Stromal cell of bone marrow (primary cell): ENCODE results near the gene RUNX1.
A peak's percentile ranks its signal among the peaks of the same experiment; 100 is the strongest.

Experiments used
- DNase-seq: peaks from one replicate; pipeline ENCODE4 v3.0.0-alpha.2; 2012; ENCODE audit warnings: low read depth

Gene RUNX1

DNA sequence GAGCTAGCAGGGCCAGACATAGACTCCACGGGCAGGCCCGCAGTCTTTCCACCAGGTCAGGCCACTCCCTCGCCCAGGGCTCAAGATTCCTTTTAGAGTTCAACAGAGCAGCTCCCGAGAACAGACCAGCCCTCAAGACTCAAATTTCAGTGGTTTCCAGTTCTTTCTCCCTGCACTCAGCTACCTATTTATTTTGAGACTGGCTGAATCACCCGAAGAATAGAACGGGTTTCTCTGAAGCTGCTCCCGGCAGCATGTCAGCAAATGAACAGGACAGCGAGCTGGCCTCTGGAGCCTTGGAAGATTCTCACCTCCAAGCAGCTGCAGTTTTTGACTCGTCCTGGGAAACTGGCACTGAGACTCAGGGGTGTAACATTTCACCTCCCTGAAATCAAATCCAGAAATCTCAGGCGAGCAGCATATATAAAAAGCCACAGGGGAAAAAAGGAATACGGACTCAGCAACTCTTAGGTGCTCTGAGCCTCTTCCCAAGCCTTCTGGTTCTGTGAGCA lies 202.4 kb downstream of the RUNX1 start:
- peak; percentile 55 for DNase-seq

DNA sequence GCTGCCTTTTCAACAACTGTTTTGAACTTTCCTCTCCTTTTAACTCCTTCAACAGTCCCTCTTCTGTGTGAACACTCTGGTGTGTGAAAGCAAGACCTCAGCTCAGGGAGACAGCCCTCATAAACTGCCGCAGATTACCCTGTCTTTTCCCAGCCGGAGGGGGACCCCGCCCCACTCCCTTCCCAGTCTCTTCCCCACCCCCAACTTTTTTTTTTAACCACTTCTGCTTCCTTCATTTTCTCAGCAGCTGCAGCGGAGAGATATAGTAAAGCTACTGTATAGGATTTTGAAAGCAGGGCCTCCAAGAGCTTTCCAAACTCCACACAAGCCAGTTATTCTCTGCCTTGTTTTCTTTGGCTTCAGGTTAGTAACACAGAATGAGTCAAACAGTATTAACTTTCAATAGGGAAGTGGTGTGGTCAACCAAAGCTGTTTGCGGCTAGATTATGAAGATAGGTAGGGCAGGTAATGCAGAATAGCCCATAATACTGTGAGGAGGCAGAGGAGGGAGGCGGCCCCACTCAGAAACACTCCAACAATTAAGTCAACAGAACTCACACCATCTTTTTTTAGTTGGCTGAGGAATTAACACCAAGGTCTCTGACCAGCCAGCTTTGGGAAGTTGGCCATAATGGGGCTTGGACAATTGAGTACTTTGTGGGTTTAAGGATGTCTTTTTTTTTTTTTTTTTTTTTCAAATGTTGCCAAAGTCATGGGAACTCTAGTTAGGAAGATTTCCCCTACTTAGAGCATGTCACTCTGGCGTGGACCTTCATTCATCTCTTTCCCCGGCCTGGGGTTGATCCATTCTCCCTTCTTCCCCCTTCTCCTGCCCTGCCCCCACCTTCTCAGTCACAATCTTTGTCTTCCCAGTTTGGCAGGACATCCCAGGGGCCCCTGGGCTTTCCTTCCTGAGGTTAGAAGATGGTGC lies 203.3 kb downstream of the RUNX1 start:
- peak; percentile 83 for DNase-seq

DNA sequence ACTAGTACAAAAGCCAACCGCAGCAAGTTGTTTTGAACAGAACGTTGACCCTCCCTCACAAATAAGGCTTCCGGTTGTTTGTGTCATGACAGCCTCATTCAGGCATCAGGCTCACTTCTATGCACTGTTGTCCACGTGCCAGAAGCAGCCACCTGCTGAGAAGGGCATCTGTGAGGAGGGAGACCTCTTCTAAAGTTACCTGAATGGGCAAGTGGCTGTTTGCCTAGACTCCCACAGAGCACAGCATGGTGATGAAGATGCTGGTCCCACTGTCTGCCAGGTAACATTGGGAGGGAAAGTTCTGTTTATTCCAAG lies 204.2 kb downstream of the RUNX1 start:
- no peak for DNase-seq

DNA sequence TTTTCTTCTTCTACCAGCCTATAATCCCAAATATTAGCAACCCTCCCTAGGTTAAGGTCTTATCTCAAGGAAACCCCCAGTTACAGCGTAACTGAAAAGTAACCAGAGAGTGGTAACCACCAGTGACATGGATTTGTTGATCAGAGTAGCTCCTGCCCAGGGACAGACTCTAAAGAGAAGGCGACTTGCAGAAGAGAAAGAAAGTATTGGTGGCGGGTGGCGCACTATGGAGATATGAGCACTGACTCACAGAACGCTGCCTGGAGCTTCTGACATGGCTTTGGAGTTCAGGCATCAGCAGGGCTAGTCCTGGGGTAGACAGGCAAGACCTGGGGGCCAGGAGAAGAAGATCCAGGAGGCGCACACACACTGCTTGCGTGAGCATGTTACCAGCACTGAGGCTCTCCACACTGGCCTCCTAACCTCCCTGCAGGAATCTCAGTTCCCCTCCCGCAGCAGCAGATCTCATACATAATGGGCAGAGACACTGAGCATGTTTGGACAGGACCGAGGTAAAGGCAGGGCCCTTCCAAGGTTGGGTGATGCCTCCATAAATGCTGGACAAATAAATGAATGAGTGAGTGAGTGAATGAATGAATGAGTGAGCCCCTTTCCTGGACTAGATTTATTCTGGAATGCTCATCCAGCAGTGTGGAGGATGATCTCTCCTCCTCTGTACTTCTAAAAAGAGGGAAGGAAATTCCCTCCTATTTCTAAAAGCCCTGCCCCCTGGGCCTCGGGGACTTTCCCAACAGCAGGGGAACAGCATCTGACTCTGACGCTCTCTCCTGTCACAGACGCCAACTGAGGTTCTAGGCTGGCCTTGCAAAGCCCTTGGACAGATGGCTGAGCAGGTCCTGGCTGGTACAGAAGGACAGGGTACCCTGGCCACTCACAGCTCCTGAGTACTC lies 204.8 kb downstream of the RUNX1 start:
- DNase-seq: no peak

GRCh38 chr21:34843562-34843961 lies 205.5 kb downstream of the RUNX1 start:
- no peak for DNase-seq

DNA sequence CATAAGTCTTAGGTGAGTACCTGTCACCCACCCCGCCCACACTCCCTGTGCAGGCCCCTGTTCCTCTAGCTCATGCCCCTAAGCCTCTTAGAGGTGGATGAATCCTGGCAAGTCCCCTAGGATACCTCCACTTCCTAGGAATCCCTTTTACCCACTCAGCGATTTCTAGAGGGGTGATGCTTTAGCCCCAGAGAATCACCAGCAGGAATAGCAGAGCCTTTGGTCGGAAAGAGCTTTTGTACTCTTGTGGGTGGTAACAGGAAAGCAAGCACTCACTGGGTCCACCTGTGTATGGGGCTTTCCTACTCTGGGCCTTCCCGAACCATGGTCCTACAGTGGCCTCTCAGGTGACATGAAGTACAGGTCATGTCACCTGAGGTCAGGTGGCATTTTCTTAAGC lies 207.9 kb downstream of the RUNX1 start:
- no peak for DNase-seq

GRCh38 chr21:34840693-34841092 lies 208.4 kb downstream of the RUNX1 start:
- DNase-seq: no peak

DNA sequence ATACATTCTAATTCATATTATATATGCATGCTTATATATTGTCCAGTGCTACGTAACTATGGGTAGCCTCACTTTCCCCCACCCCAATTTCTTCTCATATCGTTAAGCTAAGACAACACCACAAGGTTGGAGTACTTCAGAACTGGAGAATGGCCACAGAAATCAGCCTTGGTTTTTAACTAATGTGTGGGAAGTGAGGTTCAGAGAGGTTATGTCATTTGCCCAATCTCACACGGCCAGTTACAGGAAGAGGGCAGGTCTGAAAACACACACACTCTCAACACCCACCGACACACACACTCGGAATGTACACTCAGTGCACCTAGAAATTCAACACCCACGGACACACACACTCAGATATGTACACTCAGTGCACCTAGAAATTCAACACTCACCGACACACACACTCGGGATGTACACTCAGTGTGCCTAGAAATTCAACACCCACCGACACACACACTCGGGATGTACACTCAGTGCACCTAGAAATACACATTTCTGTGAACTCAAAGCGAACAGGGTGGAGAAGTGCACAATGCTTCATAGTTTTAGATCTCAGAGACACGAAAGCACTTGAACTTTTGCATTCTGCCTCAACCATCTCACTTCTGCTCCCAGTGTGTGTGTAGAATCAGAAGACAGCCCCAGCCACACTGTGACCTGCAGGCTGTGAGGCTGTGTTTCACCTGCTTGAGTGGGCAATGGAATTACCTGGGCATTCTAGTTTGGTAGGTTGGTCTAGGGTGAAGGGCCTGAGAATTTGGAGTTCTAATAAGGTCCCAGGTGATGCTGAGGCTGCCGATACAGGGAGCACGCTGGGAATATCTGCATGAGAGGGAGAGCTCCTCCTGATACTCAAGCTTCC lies 209.9 kb downstream of the RUNX1 start:
- no peak for DNase-seq

GRCh38 chr21:34836933-34837505 lies 212.1 kb downstream of the RUNX1 start:
- no peak for DNase-seq

DNA sequence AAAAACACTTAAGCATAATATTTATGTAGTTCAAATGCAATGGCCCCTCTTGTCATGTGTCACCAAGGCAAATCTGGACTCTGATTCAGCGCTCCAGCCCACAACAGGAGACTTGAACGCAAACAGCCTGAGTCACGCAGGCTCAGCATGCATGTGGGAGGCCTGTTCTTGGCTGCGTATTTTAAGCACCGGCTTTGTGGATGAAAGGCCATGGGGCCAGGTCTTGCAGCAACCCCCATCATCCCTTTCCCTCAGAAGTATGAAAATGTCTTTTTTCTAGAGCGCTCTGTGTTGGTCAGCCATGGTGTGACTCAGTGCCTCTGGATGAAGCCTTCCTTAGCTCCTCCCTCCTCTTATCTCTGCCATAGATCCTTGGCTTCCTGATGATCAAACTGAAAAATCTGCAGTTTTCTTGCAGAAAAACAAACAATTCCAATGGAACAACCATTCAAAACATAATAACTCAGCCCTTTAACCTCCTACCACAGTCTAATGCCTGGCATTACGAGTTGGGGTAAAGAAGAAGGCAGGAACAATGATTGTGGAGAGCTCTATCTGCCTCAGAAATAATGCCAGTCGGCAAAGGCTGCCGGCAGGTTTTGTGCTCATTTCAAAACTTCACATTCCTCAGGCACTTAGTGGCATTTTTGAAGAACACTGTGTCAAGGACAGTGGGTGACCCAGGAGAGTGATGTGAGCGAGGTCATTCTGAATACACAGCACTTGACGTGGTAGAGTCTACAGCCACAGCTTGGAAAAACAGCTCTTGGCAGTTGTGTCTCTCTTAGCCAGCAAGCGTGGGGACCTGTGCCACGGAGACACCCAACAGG lies 212.8 kb downstream of the RUNX1 start:
- DNase-seq: peak; percentile 99

- DNase-seq: no peak
These were observed 213.6 kb downstream of the RUNX1 start for GRCh38 chr21:34835526-34835925.

DNA sequence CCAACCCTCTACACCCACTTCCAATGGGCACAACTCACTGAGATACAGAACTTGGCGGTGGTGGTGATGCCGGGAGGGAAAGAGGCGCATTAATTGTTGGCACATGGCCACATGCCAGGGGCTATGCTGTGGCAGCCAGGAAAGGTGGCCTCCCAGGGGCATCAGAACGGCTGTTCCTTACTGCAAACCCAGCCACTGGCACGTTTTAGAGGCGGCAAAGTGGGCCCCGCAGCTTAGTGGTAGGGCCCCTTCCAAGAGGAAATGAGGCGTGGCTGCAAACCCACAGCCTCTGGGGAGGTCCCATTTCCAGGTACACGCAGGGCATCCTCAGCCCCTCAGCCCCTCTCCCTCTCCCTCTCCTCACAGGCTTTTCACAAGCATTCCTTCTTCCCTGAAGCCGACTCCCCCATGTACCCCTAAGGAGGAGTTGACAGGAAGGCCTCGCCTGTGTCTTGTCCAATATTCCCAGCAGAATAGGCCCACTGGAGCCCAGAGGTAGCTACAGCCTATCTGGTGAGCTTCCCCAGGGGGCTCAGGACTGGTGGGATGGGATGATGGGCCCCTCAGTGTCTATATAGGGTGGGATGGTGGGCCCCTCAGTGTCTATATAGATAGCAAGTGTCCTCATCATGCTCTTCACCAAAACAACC lies 214.1 kb downstream of the RUNX1 start:
- DNase-seq: no peak

GRCh38 chr21:34834290-34834689 lies 214.8 kb downstream of the RUNX1 start:
- no peak for DNase-seq

DNA sequence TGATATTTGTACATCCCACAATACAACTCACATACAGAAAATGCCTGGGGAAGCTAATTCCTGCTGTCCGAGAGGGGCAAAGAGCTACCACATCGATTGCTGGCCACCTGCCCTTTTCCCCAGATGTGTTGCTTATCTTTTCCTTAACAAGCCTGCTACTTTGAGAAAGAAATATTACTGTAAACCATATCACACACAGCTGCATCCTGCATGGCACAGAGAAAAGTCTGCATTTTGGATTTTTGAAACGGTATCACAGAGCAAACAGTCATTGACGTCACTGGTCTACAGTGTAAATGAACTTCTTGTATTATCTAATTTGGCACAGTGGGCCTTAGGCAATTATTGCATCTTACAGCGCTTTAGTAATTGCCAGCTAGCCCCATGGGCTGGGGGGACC lies 215.6 kb downstream of the RUNX1 start:
- no peak for DNase-seq

DNA sequence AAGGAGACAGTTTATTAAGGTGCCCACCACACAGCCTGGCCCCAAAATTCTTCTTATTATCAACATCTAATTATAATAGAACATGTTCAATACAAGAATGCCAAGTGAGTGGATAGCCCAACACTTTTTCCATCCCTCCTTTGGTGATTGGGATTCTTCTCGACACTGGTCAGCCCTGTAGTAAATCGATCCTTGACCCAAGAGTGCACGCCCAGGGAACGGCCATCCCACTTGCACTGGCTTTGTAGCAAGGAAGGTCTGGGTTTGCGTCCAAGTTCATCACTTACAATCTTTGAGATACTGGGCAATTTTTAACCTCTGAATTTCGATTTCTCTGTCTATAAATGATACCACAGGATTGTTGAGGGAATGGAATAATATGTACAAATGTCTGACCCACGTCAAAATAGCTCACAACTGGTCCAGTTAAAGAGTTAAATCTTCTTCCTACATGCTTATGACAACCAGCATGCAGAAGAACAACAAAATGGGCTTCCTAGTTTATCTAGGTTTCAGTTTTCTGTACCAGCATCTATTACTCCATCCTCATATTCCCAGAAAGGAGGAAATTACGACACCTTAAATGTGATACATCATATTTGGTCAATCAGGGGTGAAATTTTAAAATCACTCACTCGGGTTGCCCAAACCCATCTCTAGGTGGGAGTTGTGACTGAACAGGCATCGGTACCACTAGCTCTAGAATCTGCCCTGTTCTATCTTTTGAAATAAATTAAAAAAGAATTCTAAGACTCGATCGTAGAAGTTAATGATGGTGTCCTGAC lies 218.5 kb downstream of the RUNX1 start:
- no peak for DNase-seq

DNA sequence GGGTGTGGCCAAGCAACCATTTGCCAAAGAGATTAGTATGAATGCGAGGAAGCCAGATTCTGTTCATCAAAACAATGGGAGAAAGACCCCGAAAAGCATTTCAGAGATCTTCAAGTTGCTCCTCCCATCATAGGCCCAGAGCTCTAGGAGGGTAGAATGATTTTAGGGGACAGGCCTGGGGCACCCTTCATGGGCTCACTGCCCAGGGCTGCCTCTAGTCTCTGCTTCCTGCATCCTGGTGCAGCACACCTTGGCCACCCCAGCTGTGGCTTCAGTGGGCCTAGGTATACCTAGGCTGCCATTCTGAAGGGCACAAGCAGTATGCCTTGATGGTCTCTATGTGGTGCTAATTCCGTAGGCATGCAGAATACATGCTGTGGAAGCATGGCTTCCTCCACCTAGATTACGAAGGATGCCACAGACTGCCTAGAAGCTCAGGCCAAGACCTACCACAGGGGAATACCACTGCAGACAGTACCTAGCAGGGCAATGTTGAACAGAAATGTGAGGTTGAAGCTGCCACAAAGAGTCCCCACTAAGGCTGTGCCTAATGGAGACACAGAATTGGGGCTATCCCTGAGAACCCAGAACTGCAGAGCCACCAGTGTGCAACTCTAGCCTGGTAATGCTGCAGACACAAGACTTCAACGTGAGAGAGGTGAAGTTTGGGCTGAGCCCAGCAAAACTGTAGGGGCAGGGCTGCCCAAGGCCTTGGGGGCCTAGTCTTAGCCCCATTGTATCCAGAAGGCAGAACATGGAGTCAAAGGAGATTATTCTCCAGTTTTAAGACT lies 221.5 kb downstream of the RUNX1 start:
- DNase-seq: no peak

DNA sequence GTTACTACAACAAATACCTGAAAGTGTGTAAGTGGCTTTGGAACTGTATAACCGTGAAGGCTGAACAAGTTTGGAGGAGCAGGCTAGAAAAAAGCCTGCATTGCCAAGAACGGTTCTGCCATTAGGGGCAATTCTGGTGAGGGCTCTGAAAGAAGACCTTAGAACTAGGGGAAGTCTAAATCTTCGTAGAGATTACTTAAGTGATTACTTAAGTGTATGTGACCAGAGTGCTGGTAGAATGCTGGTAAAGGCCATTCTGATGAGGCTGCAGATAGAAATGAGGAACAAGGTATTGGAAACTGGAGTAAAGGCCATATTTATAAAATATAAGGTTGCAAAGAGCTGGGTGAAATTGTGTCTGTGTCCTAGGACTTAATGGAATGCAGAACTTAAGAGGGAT lies 222.3 kb downstream of the RUNX1 start:
- no peak for DNase-seq

- DNase-seq: no peak
These were observed 223.1 kb downstream of the RUNX1 start for GRCh38 chr21:34825948-34826548.
